ENCODE results near the gene SYNE4.
"Not testable (repeated sequence)": the region's sequence is repeated elsewhere in the genome, so short reads cannot be mapped to it uniquely, and the experiment has no call there.

Gene SYNE4

GRCh38 chr19:35990156-35990555 lies 18.5 kb downstream of the SYNE4 start:
- DNase-seq (ENCODE audit: low spot score): no peak

- DNase-seq (ENCODE audit: low spot score): no peak
These were observed 19.8 kb downstream of the SYNE4 start for GRCh38 chr19:35988824-35989223.

DNA sequence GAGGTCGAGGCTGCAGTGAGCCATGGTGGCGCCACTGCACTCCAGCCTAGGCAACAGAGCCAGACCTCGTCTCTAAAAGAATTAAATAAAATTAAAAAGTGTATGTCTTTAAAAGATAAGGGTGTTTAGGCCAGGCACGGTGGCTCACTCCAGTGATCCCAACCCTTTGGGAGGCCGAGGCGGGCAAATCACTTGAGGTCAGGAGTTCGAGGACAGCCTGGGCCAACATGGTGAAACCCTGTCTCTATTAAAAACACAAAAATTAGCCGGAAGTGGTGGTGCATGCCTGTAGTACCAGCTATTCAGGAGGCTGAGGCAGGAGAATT lies 21.1 kb downstream of the SYNE4 start:
- no peak for DNase-seq (ENCODE audit: low spot score)

DNA sequence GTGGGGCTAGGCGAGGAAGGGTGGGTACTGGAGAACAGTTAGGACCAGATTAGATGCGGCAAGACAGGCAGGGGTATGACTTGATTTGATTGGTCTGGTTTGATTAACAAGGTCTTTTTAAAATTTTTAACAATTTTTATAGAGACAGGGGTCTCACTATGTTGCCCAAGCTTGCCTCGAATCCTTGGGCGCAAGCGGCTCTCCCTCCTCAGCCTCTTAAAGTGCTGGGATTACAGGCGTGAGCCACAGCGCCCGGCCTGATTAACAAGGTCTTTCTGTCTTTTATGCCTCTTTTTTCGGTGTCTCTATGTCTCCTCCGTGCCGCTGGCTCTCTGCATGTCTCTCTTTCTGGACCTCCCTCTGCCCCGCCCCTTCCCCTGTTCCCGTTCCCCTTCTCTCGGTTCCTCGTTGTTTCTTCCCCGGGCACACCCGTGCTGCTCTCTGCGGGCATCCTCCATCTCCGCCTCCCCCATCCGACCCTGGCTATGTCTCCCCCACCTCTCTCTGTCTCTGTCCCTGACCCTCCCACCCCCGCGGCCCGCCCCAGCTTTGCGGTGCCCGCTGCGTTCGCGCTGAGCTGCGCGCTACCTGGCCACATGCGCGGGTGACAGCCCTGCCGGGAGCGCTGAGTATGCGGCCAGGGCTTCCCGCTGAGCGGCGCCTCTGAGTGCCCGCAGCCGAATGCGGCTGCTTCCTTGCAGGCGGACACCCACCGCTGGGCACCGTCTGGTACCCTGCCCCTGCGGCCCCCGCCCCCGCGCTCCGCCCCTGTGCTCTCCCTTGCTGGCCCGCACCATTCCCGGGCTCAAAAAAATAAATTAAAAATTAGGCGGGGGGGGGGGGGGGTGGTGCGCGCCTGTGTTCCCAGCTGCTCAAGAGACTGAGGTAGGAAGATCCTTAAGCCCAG lies 21.7 kb downstream of the SYNE4 start:
- peak; percentile 75 for DNase-seq (ENCODE audit: low spot score)

- no peak for DNase-seq (ENCODE audit: low spot score)
These were observed 22.5 kb downstream of the SYNE4 start for GRCh38 chr19:35986111-35986510.

- no peak for DNase-seq (ENCODE audit: low spot score)
These were observed 25.4 kb downstream of the SYNE4 start for GRCh38 chr19:35983177-35983576.

- not testable (repeated sequence) for DNase-seq (ENCODE audit: low spot score)
These were observed 27.6 kb downstream of the SYNE4 start for GRCh38 chr19:35980997-35981396.

DNA sequence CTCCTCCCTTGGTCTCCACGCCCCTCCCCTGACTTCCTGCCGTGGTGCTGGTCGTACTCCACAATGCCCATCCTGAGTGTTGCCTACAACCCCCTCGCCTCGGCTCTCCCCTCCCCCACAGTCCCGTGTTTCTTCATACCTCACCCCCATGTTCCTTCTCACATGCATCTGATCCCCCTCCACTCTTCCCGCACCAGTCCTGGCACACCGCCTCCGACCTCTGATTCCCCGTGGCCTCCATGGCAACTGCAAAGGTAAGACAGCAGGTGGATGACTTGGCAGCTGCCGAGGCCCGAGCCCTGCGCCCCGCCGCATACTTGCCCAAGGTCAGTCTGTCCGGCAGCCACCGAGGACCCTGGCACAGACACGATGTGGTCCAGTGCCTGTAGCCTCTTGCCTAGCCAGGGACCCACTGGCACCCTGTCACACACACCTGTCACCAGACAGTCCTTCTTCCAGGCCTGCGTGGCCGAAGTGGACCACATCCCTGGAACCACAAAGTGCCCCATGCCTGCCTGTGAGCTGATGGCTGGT lies 29.7 kb downstream of the SYNE4 start:
- no peak for DNase-seq (ENCODE audit: low spot score)

GRCh38 chr19:35978271-35978670 lies 30.3 kb downstream of the SYNE4 start:
- no peak for DNase-seq (ENCODE audit: low spot score)

- DNase-seq (ENCODE audit: low spot score): peak; percentile 71
These were observed 31.0 kb downstream of the SYNE4 start for GRCh38 chr19:35977446-35978222.

DNA sequence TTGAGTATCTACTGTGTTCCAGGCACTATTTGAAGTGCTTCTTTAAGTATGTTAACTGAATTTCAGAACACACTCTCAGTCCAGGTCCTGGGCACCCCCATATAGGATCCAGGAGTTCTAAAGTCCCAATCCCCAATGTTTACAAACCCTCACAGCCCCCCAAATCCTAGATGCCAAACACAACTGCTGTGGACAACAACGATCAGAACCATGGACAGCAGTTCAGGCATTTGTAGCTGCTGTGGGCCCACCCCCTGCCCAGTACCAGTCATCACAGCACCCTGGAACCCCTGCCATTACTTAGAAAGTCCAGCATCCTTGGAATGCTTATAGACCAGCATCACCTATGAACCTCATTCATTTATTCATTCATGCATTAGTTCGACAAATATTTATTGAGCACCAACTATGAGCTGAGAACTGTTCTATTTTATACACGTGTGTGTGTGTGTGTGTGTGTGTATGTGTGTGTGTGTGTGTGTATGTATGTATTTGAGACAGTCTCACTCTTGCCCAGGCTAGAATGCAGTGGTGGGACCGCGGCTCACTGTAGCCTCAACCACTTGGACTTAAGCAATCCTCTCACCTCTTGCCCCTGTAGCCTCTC lies 32.9 kb downstream of the SYNE4 start:
- peak; percentile 68 for DNase-seq (ENCODE audit: low spot score)

- DNase-seq (ENCODE audit: low spot score): no peak
These were observed 35.1 kb downstream of the SYNE4 start for GRCh38 chr19:35973487-35973886.

DNA sequence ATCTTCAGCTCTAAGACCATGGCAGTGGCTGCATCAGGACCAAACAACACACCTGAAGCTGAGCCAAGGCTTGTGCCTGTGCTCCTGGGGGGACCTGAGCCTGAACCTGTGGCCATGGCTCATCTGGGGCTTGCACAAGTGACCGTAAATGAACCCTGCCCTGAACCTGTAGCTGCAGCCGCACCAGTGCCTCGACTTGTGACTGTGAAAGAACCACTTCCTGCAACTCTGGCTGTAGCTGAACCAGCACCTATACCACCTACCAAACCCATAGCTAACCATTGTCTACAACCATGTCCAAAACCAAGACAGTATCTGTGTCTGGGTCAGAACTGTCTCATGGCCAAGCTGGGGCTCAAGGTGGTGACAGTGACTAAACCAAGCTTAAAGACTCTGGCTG lies 41.8 kb downstream of the SYNE4 start:
- no peak for DNase-seq (ENCODE audit: low spot score)

GRCh38 chr19:35963514-35963913 lies 45.1 kb downstream of the SYNE4 start:
- peak; percentile 71 for DNase-seq (ENCODE audit: low spot score)

- DNase-seq (ENCODE audit: low spot score): no peak
These were observed 48.1 kb downstream of the SYNE4 start for GRCh38 chr19:35960432-35960972.

GRCh38 chr19:35959968-35960320 lies 48.7 kb downstream of the SYNE4 start:
- DNase-seq (ENCODE audit: low spot score): no peak

DNA sequence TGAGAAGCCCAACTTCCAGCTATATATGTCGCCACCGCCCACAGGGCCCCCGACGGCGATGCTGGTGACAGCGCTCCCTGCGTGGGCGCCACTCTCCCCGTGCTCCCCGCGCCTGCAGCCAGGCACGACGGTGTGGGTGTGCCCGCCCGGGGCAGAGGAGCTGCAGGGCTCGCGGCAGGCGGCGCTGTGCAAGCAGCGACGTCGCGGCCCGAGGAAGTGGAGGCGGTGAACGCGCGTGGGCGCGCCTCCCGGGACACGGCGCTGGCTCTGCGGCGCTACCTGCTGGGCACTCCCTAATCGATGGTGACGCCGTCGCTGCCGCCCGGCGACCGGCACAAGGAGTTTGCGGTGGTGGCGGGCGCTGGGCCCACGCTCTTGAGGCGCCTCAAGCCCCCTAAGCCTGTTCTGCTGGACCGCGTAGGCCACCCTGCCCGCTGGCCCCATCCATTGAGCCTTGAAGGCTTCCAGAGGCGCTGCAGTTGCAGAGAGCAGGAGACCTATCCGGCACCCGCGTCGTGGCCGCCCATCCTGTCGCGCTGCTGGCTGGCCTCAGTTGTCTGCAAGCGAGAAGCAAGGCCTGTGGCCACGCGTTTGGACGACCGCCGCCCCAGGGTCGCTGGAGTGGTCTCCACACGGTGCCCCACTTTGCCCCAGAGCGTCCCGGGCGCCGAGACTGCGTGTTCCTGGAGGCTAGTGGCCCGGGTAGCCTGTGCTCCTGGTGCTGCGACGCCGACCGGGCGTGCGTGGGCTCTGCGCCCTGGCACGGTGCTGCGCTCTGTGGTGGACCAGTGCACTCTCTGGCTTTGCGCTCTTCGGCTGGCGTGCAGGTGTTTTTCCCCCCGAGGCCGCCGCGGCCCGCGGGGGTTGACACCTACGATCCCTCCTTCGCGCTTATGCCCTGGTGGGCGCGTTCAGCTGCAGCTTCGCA lies 49.3 kb downstream of the SYNE4 start:
- no peak for DNase-seq (ENCODE audit: low spot score)

- DNase-seq (ENCODE audit: low spot score): no peak
These were observed 50.0 kb downstream of the SYNE4 start for GRCh38 chr19:35958660-35959039.

- not testable (repeated sequence) for DNase-seq (ENCODE audit: low spot score)
These were observed 51.2 kb downstream of the SYNE4 start for GRCh38 chr19:35957411-35957810.

DNA sequence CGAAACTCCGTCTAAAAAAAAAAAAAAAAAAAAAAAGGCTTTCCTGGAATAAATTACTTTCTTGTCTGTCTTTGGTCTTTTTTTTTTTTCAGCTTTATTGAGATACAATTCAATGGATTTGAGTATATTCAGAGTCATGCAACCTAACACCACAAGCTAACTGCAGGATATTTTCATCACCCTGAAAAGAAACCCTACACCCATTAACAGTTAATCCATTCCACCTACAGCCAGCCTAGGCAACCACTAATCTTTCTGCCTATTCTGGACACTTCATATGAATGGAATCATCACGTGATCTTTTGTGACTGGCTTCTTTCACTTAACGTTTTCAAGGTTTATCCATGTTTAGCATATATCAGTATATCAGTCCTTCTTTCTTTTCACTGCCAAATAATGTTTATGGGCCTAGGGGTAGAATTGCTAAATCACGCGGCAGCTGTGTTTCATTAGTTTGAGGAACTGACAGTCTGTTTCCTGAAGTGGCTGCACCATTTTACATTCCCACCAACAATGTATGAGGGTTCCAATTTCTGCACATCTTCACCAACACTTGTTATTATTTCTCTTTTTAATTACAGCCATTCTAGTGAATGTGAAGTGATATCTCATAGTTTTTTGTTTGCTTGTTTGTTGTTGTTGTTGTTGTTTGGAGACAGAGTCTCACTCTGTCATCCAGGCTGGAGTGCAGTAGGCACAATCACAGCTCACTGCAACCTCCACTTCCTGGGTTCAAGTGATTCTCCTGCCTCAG lies 52.6 kb downstream of the SYNE4 start:
- DNase-seq (ENCODE audit: low spot score): no peak

All from HuH-7 (cell line).